Loucy (cell line): ENCODE results near the gene PALLD.

Experiments
- CTCF ChIP-seq: fragments of 200-600 bp; sonication (generic); conservative IDR thresholded peaks from 2 replicates; pipeline ENCODE4 v1.5.1; 2014; ENCODE audit warnings: mild to moderate bottlenecking, antibody characterized with exemption, low read length
- EZH2phosphoT487 ChIP-seq: fragments of 200-600 bp; IDR thresholded peaks from 2 replicates; pipeline ENCODE4 v1.6.1; 2018; ENCODE audit warnings: antibody characterized with exemption, mild to moderate bottlenecking, moderate library complexity, borderline replicate concordance

DNA sequence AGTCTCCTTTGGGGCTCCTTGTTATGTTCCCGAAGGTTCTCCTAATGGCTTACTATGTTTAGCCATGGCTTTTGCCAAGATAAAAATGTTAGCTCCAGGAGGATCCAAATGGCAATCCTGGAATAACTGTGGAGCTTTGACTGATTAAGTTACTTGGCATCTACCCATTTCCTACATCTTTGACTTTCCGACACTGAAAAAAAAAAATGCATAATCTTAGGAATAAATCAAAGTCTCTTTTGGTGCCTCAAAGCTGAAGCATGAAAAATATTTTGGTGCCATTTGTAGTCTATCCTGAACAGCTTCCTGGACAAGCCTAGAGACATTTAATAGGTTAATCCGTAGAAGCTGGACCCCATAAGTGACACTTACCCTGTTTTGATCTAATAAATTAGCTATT is 191.7 kb downstream of the PALLD start:
- TF ChIP-seq CTCF (no peak), EZH2phosphoT487 (no peak)
